Ishikawa (cell line): ENCODE data around the gene BORCS6.

Source experiments
- CEBPB ChIP-seq: IDR thresholded peaks from 2 replicates; pipeline ENCODE4 v1.6.1; 2012
- CREB1 ChIP-seq: IDR thresholded peaks from 2 replicates; pipeline ENCODE4 v1.6.1; 2012; ENCODE audit warnings: low read depth
- EGR1 ChIP-seq: IDR thresholded peaks from 2 replicates; pipeline ENCODE4 v1.6.1; 2012
- NFIC ChIP-seq: IDR thresholded peaks from 2 replicates; pipeline ENCODE4 v1.6.1; 2012
- RAD21 ChIP-seq: IDR thresholded peaks from 2 replicates; pipeline ENCODE4 v1.6.1; 2012; ENCODE audit warnings: low read depth
- REST ChIP-seq: IDR thresholded peaks from 2 replicates; pipeline ENCODE4 v1.6.1; 2012; ENCODE audit warnings: low read depth, mild to moderate bottlenecking
- TAF1 ChIP-seq: IDR thresholded peaks from 2 replicates; pipeline ENCODE4 v1.6.1; 2012; ENCODE audit warnings: low read depth, mild to moderate bottlenecking
- TF ChIP-seq, protein P1 (sequence below): IDR thresholded peaks from 2 replicates; pipeline ENCODE4 v1.6.1; 2012
- TF ChIP-seq, protein P2 (sequence below): IDR thresholded peaks from 2 replicates; pipeline ENCODE4 v1.6.1; 2012

DNA sequence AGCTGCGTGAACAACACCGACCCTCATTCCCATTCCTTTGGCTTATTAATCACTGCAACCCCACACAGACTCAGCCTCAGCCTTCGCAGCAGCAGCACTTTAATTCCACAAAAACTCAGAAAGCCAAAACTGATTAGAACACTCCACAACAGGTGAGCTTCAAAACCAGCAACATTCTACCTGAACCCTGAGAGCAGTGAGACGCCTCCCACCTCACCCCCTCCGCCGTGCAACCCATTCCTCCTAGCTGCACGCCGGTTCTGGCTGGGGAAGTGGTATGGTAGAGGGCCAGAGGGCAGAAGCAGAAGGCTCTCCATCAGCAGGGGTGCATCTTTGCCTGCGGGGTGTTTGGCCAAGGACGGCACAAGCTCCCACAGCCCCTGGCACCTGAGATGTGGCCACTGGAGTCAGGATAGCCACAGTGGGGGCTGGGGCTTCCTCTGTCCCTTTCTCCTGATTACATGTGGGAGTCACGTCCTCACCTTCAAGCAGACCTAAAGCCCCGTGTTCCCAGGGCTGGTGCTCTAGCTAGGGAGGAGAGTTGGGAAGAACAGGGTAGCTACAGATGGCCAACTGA is 1.6 kb downstream of the BORCS6 start:
- no peak for TF ChIP-seq RAD21
- TF ChIP-seq REST, result no peak
- no peak for TF ChIP-seq CEBPB
- no peak for TF ChIP-seq NFIC
- no peak for TF ChIP-seq TAF1
- TF ChIP-seq, protein P1, sequence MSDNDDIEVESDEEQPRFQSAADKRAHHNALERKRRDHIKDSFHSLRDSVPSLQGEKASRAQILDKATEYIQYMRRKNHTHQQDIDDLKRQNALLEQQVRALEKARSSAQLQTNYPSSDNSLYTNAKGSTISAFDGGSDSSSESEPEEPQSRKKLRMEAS, result no peak
- TF ChIP-seq, protein P2, sequence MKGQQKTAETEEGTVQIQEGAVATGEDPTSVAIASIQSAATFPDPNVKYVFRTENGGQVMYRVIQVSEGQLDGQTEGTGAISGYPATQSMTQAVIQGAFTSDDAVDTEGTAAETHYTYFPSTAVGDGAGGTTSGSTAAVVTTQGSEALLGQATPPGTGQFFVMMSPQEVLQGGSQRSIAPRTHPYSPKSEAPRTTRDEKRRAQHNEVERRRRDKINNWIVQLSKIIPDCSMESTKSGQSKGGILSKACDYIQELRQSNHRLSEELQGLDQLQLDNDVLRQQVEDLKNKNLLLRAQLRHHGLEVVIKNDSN, result no peak
- no peak for TF ChIP-seq CREB1
- 0 out of 2 replicates have a peak, but pooled peaks have one; percentile 5 for TF ChIP-seq EGR1
